GM12872 (cell line): Measurements from ENCODE around the gene MRPL4.

Experiments
- CTCF ChIP-seq: IDR thresholded peaks from 3 replicates; pipeline ENCODE4 v1.5.1; 2011; ENCODE audit warnings: low read depth, mild to moderate bottlenecking, low read length, moderate library complexity; ENCODE audit not compliant: insufficient read depth

The MRPL4 gene

GRCh38 chr19:10251792-10252694, at the start of gene MRPL4:
Gene MRPL4 (plus strand): TSS chr19:10252214. CDS start chr19:10252254, 40 bp downstream.
- no peak for TF ChIP-seq CTCF

GRCh38 chr19:10203686-10204085, 48.3 kb upstream of the MRPL4 start:
- TF ChIP-seq CTCF = no peak

- TF ChIP-seq CTCF = no peak
Observed at GRCh38 chr19:10205636-10206035, 46.4 kb upstream of the MRPL4 start.

GRCh38 chr19:10206226-10206885, 45.7 kb upstream of the MRPL4 start:
- no peak for TF ChIP-seq CTCF

GRCh38 chr19:10207026-10207425, 45.0 kb upstream of the MRPL4 start:
- no peak for TF ChIP-seq CTCF

- no peak for TF ChIP-seq CTCF
Observed at GRCh38 chr19:10209315-10209714, 42.7 kb upstream of the MRPL4 start.

- TF ChIP-seq CTCF = no peak
Observed at GRCh38 chr19:10211061-10211460, 41.0 kb upstream of the MRPL4 start.
